ENCODE data around the gene JARID2.

GRCh38 chr6:15293674-15294073, 47.8 kb downstream of the JARID2 start:
- TF ChIP-seq, protein P1, sequence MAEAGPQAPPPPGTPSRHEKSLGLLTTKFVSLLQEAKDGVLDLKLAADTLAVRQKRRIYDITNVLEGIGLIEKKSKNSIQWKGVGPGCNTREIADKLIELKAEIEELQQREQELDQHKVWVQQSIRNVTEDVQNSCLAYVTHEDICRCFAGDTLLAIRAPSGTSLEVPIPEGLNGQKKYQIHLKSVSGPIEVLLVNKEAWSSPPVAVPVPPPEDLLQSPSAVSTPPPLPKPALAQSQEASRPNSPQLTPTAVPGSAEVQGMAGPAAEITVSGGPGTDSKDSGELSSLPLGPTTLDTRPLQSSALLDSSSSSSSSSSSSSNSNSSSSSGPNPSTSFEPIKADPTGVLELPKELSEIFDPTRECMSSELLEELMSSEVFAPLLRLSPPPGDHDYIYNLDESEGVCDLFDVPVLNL (IDR thresholded peaks at IDR 0.05; ENCODE audit: low read depth, low read length), result no peak
- TF ChIP-seq, protein P2, sequence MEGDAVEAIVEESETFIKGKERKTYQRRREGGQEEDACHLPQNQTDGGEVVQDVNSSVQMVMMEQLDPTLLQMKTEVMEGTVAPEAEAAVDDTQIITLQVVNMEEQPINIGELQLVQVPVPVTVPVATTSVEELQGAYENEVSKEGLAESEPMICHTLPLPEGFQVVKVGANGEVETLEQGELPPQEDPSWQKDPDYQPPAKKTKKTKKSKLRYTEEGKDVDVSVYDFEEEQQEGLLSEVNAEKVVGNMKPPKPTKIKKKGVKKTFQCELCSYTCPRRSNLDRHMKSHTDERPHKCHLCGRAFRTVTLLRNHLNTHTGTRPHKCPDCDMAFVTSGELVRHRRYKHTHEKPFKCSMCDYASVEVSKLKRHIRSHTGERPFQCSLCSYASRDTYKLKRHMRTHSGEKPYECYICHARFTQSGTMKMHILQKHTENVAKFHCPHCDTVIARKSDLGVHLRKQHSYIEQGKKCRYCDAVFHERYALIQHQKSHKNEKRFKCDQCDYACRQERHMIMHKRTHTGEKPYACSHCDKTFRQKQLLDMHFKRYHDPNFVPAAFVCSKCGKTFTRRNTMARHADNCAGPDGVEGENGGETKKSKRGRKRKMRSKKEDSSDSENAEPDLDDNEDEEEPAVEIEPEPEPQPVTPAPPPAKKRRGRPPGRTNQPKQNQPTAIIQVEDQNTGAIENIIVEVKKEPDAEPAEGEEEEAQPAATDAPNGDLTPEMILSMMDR (IDR thresholded peaks at IDR 0.05 in 2 of 3, conservative IDR thresholded peaks at IDR 0.05 in 1 of 3; ENCODE audit: control insufficient read depth in 2 of 3, extremely low read depth in 1 of 3, insufficient read depth in 1 of 3, low read depth in 3 of 3, low read length in 3 of 3), result no peak
- no peak for TF ChIP-seq E2F8 (IDR thresholded peaks at IDR 0.05; ENCODE audit: low read depth, partially characterized antibody)
- no peak for TF ChIP-seq EZH2 (IDR thresholded peaks at IDR 0.05; ENCODE audit: borderline replicate concordance, control insufficient read depth, low read depth, low read length)
- no peak for TF ChIP-seq USF2 (IDR thresholded peaks at IDR 0.05; ENCODE audit: borderline replicate concordance, low read depth, low read length)
- no peak for TF ChIP-seq MTA3 (IDR thresholded peaks at IDR 0.05; ENCODE audit: borderline replicate concordance, low read length)
- no peak for TF ChIP-seq SREBF2 (IDR thresholded peaks at IDR 0.05; ENCODE audit: low read length)
- TF ChIP-seq MYC (IDR thresholded peaks at IDR 0.05; ENCODE audit: insufficient read depth, insufficient read length, insufficient replicate concordance, low read length, severe bottlenecking), result no peak
